Endothelial cell (in vitro differentiated cells): ENCODE data around the gene GET3. TPM values are rescaled to one million over a fixed set of nuclear protein-coding genes. Genes with fewer than 3 reads are reported as not detected.
A peak's percentile ranks its signal among the peaks of the same experiment; 100 is the strongest.

Experiments used
- DNase-seq: peaks from one replicate; pipeline ENCODE4 v3.0.0; 2021; ENCODE audit warnings: low spot score
- H3K27ac Mint-ChIP-seq: one replicate; pipeline ENCODE4 v1.8.0; 2021; ENCODE audit warnings: mixed read lengths, inconsistent platforms; ENCODE audit not compliant: unreplicated experiment
- H3K27me3 Mint-ChIP-seq: one replicate; pipeline ENCODE4 v1.8.0; 2021; ENCODE audit warnings: mild to moderate bottlenecking, moderate library complexity, mixed read lengths, inconsistent platforms; ENCODE audit not compliant: unreplicated experiment
- H3K36me3 Mint-ChIP-seq: one replicate; pipeline ENCODE4 v1.8.0; 2021; ENCODE audit warnings: mild to moderate bottlenecking, low read depth, mixed read lengths, inconsistent platforms; ENCODE audit not compliant: unreplicated experiment
- H3K4me1 Mint-ChIP-seq: one replicate; pipeline ENCODE4 v1.8.0; 2021; ENCODE audit warnings: mild to moderate bottlenecking, mixed read lengths, inconsistent platforms; ENCODE audit not compliant: unreplicated experiment
- H3K4me3 Mint-ChIP-seq: one replicate; pipeline ENCODE4 v1.8.0; 2021; ENCODE audit warnings: mild to moderate bottlenecking, mixed read lengths, inconsistent platforms; ENCODE audit not compliant: unreplicated experiment
- H3K9me3 Mint-ChIP-seq: one replicate; pipeline ENCODE4 v1.8.0; 2021; ENCODE audit warnings: mixed read lengths, inconsistent platforms; ENCODE audit not compliant: unreplicated experiment
- total RNA-seq: library from RNA; stranded (reverse); fragmentation: NEBNext Ultra II Directional; extraction: Animal tissue kit (Norgen Biotek cat#: 25700); gene quantifications from one replicate; pipeline ENCODE4 v1.2.1, GENCODE V29; 2021; ENCODE audit not compliant: unreplicated experiment
- TF ChIP-seq, protein P1 (sequence below): fragments of 200-600 bp; sonication (generic); IDR thresholded peaks from one replicate; pipeline ENCODE4 v1.5.0; 2021; ENCODE audit warnings: antibody characterized with exemption; ENCODE audit not compliant: unreplicated experiment

Gene GET3
- total RNA-seq, 1 donor from 2014 or later, result 77.9 TPM

GRCh38 chr19:12698138-12698537 lies 39.2 kb upstream of the GET3 start:
- no peak for DNase-seq
- peak overlapping the region; percentile 17 for H3K27ac Mint-ChIP-seq
- H3K9me3 Mint-ChIP-seq, result no peaks in the 10 kb centered on the region

GRCh38 chr19:12701596-12702282 lies 35.6 kb upstream of the GET3 start:
- Mint-ChIP-seq H3K27ac (no peak overlapping the region), H3K9me3 (no peaks in the 10 kb centered on the region), H3K4me3 (no peak overlapping the region), H3K4me1 (peaks cover 3% of the 10 kb centered on the region), H3K36me3 (peaks cover 44% of the 10 kb centered on the region), H3K27me3 (peaks cover 16% of the 10 kb centered on the region)
- DNase-seq, result no peak
- TF ChIP-seq, protein P1, sequence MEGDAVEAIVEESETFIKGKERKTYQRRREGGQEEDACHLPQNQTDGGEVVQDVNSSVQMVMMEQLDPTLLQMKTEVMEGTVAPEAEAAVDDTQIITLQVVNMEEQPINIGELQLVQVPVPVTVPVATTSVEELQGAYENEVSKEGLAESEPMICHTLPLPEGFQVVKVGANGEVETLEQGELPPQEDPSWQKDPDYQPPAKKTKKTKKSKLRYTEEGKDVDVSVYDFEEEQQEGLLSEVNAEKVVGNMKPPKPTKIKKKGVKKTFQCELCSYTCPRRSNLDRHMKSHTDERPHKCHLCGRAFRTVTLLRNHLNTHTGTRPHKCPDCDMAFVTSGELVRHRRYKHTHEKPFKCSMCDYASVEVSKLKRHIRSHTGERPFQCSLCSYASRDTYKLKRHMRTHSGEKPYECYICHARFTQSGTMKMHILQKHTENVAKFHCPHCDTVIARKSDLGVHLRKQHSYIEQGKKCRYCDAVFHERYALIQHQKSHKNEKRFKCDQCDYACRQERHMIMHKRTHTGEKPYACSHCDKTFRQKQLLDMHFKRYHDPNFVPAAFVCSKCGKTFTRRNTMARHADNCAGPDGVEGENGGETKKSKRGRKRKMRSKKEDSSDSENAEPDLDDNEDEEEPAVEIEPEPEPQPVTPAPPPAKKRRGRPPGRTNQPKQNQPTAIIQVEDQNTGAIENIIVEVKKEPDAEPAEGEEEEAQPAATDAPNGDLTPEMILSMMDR, result no peak

More at GRCh38 chr19:12698138-12698537, 39.2 kb upstream of the GET3 start:
- Mint-ChIP-seq H3K4me1 (peaks cover 3% of the 10 kb centered on the region), H3K4me3 (peak overlapping the region; percentile 76), H3K27me3 (peaks cover 11% of the 10 kb centered on the region), H3K36me3 (peaks cover 22% of the 10 kb centered on the region)
- TF ChIP-seq, protein P1, result no peak

- Mint-ChIP-seq H3K4me3 (peak overlapping the region; percentile 82), H3K36me3 (peaks cover 43% of the 10 kb centered on the region), H3K27ac (peak overlapping the region; percentile 86), H3K27me3 (peaks cover 19% of the 10 kb centered on the region), H3K4me1 (peaks cover 2% of the 10 kb centered on the region), H3K9me3 (no peaks in the 10 kb centered on the region)
- TF ChIP-seq, protein P1, result no peak
- no peak for DNase-seq
These were observed 34.3 kb upstream of the GET3 start for GRCh38 chr19:12703046-12703445.

DNA sequence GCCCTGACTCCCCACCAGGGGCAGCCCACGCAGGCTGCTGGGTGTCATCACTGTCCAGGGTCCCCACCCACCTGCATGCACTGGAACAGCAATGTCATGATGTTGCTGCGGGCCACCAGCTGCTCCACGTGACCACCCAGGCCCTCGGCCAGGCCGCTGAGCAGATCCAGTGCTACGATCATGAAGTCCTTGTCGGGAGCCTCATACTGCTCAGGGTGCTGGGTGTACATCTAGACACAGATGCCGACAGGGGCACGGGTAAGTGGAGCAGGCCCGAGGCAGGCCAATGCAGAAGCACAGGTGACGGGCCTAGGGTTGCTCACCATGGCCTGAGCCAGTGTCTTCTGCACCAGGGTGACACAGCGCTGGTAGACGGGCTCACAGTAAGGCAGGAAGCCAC lies 32.1 kb upstream of the GET3 start:
- no peak for DNase-seq
- TF ChIP-seq, protein P1, result no peak
- Mint-ChIP-seq H3K27ac (no peak overlapping the region), H3K4me1 (no peaks in the 10 kb centered on the region), H3K36me3 (peaks cover 38% of the 10 kb centered on the region), H3K4me3 (peak overlapping the region; percentile 42), H3K27me3 (peaks cover 14% of the 10 kb centered on the region), H3K9me3 (no peaks in the 10 kb centered on the region)

DNA sequence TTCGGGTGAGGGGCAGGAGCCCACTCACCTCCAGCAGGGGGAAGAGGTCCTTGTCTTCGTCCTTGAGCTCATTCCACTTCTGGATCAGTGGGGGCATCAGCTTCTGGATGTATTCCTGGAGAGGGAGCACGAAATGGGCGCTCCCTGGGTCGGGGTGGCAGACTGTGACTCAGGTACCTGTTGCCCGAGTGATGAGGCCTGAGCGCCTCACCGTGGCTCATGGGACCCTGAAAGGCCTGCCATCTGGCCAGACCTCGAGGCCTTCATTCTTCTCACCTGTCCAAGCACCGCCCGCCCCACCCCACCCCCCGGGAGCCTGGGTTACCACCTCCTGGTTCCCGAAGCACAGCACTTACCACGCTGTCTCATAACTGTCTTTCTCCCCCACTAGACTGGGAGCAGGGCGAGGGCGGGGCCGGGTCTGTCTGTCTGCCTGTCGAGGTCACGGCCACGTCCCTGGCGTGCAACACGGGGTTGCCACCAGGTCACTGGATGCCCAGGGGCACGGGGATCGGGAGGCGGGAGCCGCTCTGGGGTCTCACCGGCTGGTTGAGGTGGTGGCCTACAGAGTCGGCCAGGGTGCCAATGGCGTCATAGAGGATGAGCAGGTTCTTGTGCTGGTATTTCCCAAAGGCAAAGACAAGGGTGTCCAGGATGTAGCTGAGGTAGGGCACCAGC lies 31.5 kb upstream of the GET3 start:
- Mint-ChIP-seq H3K4me1 (no peaks in the 10 kb centered on the region), H3K4me3 (peak overlapping the region; percentile 42), H3K27me3 (peaks cover 14% of the 10 kb centered on the region), H3K9me3 (no peaks in the 10 kb centered on the region), H3K27ac (no peak overlapping the region), H3K36me3 (peaks cover 37% of the 10 kb centered on the region)
- TF ChIP-seq, protein P1, result no peak
- no peak for DNase-seq
